NCI-H2196 (cell line): ENCODE measurements around the gene MYH7.

Experiments used
- DNase-seq: peaks from one replicate; lab custom pipeline; 2025; ENCODE audit not compliant: unreplicated experiment; lab: John Stamatoyannopoulos, UW

MYH7 gene

DNA sequence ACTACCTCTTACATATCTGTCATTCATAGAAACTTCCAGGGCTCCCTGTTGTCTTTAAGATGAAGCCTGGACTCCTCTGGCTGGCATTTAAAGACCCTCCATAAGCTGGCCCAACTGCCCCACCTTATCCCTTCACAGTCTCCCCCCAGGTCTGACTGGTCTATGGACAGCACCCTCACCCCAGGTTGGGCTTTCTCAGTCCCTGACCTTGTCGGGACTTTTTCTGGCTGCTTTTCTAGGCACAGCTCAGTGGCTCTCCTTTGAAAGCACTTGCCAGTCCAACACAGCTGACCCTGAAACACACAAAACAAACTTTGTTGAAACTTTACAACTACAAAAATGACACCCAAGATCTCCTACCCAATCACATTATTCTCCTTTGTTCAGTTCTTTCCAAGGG lies 13.9 kb upstream of the MYH7 start:
- DNase-seq, result no peak

DNA sequence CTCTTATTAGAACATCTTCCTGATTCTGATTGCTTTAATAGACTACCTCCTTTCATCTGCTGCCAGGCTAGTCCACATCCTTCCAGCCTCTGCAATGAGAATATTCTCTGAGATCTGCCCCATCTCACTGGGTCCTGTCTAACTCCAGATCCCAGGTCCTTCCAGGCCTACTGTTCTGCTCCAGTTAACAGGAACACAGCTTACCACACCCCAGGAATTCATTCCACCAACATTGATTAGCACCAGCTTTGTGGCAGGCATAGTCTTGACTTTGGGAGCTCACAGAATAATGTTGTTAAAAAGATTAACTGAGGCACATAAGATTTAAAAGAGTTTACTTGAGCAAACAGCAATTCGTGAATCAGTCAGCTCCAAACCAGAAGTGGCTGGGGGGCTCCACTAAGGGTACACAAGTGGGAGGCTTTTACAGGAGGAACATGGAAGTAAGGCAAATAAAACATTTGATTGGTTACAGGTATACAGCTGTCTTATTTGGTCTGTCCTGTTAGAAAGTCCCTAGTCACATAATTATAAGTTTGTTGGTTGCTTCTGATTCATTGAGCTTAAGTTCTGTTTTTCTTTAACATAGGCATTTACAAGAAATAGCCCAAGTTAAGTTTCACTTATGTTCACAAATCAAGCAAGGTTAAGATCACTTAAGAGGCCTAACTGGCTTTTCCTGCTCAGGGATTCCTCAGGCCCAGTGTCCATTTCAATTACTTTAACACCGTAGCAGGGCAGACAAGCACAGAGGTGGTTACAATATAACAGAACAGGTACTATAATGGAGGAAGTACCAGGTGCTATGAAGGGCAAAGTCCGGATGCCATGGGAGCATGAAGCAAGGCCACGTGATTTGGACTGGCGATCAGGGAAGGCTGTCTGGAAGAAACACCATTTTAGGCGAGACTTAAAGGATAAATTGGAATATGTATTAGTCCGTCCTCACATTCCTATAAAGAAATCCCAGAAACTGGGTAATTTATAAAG lies 12.2 kb upstream of the MYH7 start:
- DNase-seq, result no peak

GRCh38 chr14:23446291-23446851 lies 10.9 kb upstream of the MYH7 start:
- no peak for DNase-seq

- no peak for DNase-seq
Observed at GRCh38 chr14:23445773-23446172, 10.3 kb upstream of the MYH7 start.

DNA sequence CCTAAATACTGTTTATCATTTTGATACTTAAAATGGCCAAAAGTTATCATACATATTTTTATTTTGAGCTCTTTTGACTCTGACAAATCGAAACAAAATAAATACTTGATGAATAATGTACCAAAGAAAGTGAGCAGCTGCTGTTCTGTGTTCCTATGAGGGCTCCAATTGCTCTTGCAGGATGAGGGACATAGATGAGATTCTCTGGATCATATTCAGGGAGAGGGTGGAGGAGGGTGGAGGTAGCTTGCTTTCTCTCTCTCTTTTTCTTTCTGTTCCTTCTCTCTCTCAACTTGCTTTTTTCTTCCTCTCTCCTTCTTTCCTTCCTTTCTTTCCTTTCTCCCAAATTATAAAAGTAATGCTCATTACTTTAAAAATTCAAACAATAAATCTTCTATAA lies 8.9 kb upstream of the MYH7 start:
- DNase-seq, result no peak

GRCh38 chr14:23443881-23444280 lies 8.4 kb upstream of the MYH7 start:
- no peak for DNase-seq

DNA sequence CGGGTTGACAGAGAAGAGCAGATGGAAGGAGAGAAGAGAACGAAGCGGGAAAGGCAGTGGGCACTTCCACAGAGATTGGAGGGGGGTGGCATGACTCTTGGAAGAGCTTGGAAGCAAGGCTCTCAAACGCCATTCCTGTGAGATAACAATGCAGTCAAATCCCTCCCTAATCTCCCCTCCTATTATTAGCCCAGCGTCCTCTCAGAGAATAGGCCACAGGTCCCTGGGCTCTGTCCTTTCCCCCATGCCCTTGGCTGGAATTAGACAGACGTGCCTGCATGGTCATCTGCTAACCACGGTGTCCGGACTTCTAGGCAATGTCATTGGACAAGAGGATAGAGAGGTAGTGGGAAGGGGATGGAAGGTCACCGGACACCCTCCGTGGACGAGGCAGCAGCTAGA lies 8.0 kb upstream of the MYH7 start:
- no peak for DNase-seq

DNA sequence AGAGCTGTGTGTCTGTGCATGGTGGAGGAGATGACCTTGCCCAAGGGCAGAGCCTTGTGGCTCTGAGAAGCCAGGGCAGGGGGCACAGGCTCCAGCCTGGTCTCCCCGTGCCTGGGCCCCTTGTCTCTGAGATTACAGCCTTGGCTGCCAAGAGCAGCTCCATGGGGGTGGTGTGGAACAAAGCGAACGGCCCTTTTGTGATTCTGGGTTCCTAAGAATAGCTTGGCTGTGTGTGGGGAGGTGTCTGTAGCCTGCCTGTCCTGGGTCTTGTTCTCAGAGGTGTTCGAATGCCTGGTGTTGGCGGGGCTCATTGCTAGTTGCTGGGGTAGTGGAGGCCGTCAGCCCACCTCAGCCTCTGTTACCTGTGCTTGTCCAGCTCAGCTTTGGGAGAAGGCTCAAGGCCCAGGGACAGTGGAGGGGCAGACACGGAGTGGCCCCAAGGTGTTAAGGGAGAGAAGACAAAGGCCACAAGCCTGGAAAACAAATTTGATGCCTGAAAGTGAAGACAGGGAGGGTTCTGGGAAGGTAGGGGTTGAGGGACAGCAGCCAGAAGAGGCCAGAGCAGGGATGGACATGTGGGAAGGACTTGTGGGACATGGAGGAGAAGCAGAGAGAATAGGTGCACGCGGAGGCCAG lies 7.4 kb upstream of the MYH7 start:
- DNase-seq, result no peak

DNA sequence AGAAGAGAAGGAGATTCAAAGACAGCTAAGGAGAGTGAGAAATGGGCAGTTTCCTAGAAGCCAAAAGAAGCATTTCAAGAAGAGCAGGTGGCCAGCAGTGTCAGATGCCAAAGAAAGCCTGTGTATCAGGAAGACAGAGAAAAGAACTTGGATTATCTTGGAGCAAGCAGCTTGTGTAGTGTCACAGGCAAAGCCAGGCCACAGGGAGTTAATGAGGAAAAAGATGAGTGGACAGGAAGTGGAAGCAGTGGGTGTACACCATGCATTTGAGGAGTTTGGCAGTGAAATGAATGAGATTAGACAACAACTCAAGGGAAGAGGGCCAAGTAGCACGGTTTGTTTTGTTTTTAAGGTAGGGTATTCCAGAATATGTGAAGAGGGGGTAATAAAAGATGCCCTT lies 5.6 kb upstream of the MYH7 start:
- no peak for DNase-seq

DNA sequence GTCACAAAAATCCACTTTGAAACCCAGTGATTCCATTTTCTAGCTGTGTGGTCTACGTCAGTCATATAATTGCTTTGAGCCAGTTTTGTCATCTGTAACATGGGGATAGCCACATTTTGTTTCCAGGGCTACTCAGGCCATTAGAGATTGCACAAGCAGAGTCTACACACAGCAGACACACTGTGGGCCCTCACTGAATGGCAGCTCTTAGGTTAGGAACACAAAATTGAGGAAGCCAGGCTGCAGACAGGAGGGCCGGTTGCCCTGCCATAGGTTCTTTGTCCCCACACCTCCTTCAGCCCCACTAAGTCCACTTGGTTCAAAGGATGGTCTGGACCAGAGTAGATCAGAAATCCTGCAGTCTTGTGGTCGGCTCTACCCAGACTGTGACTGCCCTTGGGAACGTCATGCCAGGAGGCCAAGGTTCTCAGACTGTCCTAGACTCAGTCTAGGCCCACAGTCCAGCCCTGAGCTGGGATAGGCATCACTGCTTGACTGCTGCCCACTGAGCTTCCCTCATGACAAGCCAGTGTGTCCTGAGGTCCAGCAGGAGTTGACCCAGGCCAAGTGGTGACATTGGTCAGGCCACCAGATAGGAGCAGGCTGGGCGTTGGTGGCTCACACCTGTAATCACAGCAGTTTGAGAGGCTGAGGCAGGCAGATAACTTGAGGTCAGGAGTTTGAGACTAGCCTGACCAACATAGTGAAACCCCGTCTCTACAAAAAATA lies 3.8 kb upstream of the MYH7 start:
- no peak for DNase-seq

DNA sequence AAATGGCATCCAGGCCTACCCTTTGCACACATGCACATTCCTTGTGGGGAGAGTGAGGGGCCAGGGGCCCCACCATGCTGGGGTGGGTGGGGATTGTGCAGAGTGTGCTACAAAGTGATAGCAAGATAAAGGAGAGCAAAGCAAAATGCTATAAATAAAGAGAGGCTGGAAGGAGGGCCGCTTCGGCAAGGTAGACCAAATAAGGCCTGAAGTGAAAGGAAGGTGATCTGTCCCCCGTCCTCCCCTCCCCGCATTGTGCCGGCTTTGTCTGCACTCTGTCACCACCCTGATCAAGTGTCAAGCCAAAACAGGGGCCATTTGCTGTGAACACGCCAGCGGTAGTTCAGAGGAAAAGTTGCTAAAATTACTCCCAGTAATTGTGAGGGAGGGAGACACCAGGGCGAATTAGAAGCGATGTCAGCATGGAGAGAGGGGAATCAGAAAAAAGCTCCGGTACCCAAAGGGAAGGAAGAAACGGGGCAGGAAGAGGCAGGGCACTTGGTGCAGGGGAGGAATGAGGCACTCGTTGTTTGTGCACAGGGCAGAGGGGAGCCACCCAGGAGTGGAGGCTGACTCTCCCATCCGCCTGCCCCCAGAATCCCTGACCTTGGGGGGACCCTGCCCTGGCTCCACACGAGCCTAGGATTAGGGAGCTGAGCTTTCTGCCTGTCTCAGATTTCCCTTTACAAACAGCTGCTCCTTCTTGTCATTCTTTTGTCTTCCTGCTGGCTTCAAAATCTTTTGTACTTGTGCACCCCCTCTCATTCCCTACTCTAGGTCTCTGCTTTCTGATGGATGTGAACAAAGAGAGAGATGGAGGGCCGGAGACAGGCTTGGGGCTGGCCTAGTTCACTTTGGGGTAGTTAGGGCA lies 2.9 kb upstream of the MYH7 start:
- no peak for DNase-seq

GRCh38 chr14:23437133-23438100 lies 2.0 kb upstream of the MYH7 start:
- DNase-seq, result no peak

DNA sequence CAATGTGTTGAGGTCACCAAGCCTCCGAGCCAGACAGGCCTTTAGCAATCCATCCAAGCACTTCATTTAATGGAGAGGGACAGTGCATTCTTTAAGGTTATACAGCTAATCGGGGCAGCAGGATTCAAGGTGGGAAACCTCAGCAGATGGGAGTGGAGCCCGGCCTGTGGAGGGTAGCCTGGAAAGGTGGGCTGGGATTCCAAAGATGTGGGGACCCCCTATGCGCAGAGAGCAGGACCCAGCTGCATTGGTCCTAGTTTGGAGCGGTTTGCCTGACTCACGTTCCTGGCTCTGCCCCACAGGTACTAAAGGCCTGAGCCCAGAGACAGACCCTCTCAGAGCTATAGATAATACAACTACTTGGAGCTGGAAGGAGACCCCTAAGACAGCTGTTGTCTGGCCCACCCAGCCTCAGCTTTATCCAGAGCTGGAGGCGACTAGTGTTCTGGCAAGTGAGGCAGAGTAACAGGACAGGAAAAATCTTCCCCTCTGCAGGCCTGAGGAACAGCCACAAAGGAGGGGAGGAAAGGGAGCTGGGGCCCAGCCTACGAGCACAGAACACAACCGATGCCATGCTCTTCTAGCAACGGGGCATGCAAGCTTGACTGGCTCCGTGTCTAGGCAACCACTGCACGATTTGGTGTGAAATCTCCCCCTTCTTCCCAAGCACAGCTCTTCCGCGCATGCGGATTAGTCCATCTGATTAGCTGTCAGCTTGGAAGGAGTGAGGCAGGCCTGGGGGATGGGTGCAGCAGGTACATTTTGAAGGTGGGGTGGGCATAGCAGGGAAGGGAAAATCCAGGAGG lies 1.1 kb upstream of the MYH7 start:
- no peak for DNase-seq

- no peak for DNase-seq
Observed at GRCh38 chr14:23434488-23435222, 805 bp downstream of the MYH7 start.

DNA sequence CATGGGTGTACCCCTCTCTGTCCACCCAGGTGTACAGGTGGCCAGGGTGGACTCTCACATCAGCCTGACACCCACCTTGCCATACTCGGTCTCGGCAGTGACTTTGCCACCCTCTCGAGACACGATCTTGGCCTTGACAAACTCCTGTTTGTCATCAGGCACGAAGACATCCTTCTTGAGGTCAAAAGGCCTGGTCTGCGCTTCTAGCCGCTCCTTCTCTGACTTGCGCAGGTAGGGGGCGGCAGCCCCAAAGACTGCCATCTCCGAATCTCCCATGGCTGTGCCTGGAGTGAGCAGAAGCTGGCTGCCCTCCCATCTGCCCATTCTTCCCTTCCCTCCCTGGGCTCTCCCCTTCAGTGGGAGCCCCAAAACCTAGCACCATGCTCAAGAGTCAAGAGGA lies 2.0 kb downstream of the MYH7 start:
- DNase-seq, result no peak

DNA sequence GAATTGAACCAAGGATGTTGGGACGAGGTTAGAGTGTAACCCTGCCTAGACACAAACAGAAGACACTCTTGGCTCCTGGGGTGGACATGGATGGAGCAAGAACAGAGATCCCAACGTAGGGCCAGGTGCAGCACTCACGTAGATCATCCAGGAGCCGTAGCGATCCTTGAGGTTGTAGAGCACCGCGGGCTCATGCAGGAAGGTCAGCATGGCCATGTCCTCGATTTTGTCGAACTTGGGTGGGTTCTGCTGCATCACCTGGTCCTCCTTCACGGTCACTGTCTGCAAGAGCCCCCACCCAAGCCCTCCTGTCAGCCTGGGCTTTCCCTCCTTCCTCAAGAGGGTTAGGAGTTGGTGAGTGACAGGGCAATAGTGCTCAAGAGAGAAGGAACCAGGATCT lies 2.5 kb downstream of the MYH7 start:
- no peak for DNase-seq

GRCh38 chr14:23432102-23432925 lies 3.1 kb downstream of the MYH7 start:
- no peak for DNase-seq
